ENCODE data around the gene TANK.

TANK gene

DNA sequence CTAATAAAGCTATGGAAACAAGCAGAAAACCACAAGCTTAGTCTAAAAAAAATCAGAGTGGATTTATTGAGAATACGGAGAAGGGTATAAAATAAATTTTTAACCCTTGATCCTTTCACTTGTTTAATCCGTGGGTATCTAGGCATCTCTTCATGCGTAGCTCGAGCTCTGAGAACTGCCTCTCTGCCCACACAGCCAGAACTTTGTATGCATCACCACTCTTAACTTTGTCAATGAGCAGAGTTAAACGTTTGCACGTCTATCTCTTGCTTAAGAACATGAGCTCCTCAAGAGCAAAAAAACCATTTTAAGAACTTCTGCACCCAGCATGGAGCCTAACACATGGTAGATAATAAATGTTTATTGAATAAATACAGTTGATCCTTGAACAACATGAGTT lies 26.9 kb upstream of the TANK start:
- TF ChIP-seq, protein P1, sequence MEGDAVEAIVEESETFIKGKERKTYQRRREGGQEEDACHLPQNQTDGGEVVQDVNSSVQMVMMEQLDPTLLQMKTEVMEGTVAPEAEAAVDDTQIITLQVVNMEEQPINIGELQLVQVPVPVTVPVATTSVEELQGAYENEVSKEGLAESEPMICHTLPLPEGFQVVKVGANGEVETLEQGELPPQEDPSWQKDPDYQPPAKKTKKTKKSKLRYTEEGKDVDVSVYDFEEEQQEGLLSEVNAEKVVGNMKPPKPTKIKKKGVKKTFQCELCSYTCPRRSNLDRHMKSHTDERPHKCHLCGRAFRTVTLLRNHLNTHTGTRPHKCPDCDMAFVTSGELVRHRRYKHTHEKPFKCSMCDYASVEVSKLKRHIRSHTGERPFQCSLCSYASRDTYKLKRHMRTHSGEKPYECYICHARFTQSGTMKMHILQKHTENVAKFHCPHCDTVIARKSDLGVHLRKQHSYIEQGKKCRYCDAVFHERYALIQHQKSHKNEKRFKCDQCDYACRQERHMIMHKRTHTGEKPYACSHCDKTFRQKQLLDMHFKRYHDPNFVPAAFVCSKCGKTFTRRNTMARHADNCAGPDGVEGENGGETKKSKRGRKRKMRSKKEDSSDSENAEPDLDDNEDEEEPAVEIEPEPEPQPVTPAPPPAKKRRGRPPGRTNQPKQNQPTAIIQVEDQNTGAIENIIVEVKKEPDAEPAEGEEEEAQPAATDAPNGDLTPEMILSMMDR (IDR thresholded peaks at IDR 0.05; ENCODE audit: control insufficient read depth, extremely low read depth, insufficient read depth), result no peak
- no peak overlapping the region for H3K4me3 ChIP-seq (ENCODE audit: low read depth, low read length)
- no peak for DNase-seq (ENCODE audit: low read depth)

DNA sequence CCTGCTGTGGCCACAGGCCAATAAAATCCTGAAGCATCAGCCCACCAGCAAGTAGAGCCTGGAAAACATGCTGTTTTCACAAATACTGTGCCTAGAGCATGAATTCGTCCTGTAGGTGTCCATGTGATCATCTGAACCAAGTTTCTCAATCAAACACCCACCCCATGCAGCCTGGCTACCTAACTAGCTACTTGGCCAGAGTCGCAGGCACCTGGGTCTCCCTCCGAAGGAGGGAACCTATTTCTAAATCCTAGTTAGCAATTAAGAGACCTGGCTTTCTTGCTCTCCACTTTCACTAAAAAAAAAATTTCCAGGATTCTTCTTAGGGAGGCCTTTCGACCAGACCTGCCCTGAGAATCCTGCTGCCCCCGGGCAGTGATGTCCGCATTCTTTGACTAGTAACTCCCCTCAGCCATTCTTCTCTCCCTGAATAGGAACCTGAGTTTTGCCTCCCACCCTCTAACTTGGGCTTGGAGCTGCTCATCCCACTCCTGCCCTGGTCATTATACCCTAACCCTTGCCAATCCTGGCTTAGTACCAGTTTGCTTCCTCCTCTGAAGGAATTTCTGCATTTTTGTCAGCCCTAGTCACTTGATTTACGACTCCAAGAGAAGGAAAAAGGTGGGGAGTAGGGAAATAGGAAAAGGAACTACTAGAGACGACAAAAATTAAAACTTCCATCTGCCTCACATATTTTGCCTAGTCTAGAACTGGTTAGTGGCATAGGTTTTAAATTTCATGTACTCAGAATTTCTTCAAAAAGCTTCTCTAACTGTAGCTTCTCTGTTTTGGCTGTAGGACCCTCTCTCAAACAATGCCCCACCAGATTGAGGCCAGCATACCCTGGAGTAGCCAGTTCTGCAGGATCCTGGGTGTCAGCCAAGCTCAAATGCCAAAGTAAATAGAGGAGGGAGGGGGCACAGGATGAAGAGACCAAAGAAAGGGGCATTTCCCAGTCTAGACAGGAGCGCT lies 25.4 kb upstream of the TANK start:
- DNase-seq (ENCODE audit: low read depth), result no peak
- H3K4me3 ChIP-seq (ENCODE audit: low read depth, low read length), result no peak overlapping the region
- TF ChIP-seq, protein P1 (IDR thresholded peaks at IDR 0.05; ENCODE audit: control insufficient read depth, extremely low read depth, insufficient read depth), result no peak

DNA sequence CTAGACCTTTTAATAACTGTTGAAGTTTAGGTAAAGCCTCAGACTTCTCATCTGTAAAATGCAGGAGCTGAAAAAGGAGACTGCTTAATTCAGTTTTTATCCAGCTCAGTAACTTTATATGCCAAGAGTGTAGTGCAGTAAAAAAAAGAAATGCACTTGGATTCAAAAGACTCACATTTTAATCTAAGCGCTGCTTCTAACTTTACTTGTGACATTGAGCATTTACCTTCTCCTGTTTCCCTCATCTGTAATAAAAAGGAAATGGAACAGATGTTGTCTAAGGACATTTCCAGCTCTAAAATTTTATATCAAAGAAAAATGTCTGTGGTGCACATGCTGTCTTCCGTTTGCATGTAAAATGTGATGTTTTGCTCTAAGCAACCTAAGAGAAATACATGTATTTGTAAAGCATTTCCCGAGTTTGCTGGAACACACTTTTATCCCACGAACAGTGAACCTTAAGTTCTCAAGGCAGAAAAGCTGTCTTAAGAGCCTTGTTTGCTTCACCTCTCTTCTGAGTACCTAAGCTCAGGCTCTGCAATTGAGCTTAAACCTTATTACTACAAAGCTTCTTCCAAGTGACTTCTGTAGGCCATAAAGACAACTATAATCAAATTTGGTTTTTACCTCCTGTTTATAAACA lies 24.2 kb upstream of the TANK start:
- no peak for DNase-seq (ENCODE audit: low read depth)
- H3K4me3 ChIP-seq (ENCODE audit: low read depth, low read length), result no peak overlapping the region
- TF ChIP-seq, protein P1 (IDR thresholded peaks at IDR 0.05; ENCODE audit: control insufficient read depth, extremely low read depth, insufficient read depth), result no peak

DNA sequence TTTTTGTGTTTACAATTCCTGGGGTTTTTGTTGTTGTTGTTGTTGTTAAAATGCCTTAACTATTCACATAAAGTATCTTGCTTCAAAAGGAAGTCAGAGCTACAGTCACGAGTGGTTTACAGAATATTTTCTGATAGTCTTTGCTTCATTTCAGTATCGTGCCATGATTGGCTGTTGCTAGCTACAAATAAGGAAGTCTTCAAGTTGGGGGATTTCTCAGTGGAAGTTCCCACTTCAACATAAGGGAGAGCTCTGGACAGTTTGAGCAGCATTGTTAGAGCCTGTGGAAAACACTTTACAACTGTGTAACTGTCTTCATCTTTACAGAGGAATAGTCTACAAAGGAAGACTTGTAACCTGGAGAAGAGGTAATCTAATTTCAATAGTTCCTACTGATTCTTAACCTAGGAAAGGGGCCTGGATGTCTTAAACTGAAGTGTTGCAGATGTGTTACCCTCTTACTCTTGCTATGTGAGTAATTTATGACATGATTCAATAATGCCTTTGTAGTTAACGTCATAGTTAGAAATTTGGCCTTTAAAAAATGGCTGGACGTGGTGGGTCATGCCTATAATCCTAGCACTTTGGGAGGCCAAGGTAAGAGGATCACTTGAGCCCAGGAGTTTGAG lies 23.4 kb upstream of the TANK start:
- no peak overlapping the region for H3K4me3 ChIP-seq (ENCODE audit: low read depth, low read length)
- no peak for DNase-seq (ENCODE audit: low read depth)
- TF ChIP-seq, protein P1 (IDR thresholded peaks at IDR 0.05; ENCODE audit: control insufficient read depth, extremely low read depth, insufficient read depth), result no peak

DNA sequence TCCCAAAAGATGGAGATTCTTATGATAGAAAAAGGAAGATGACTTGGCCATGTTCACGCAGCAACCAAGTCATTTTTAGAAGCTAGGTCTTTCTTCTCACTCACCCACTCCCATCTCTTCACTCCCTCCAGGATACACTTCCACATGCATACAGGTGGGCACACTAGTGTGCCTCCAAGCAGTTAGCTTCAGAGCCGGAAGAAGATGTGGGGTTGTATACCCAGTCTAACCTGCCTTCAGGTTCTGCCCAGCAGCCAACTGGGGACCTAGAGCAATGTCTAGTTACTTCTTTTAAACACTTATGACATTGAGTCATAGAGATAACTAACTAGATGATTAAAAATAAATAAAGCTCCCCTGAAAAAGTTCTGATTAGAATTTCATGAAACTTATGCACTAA lies 21.8 kb upstream of the TANK start:
- TF ChIP-seq, protein P1 (IDR thresholded peaks at IDR 0.05; ENCODE audit: control insufficient read depth, extremely low read depth, insufficient read depth), result no peak
- DNase-seq (ENCODE audit: low read depth), result no peak
- no peak overlapping the region for H3K4me3 ChIP-seq (ENCODE audit: low read depth, low read length)

DNA sequence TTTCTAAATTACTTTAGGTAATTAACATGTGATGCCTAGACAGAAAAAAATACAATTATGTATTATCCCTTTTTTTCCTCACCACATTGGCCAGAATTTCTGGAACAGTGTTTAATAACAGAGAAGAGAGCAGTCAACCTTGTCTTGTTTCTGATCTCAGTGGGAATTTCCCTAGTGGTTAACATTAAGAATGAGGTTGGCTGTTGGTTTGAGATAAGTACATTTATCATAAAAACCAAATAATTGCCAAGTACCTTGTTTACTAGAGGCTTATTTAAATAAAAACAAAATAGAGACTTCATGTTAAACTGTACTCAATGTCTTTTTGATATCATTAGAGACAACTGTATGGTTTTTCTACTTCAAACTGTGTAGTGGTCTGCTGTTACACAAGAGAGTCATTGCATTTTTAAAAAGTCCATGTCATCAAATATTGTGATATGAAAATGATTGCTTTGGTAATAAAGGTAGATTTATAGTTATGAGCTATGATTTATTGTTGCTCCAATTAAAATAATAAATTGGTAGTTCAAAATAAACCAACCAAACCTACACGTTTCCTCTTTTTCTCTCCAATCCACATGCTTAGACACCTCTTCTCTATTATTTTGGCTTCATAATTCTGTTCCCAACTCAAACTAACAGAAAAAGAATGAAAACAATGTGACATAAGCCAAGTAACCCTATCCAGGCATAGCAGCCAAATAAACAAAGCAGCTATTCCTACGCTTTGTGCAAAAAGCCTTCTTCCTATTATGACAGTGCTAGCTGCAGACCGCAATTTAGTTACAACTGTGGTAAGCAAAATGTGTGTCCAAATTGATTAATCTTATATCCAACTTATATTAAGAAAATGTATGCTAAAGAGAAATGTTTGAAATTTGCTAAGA lies 20.9 kb upstream of the TANK start:
- H3K4me3 ChIP-seq (ENCODE audit: low read depth, low read length), result no peak overlapping the region
- no peak for DNase-seq (ENCODE audit: low read depth)
- TF ChIP-seq, protein P1 (IDR thresholded peaks at IDR 0.05; ENCODE audit: control insufficient read depth, extremely low read depth, insufficient read depth), result no peak
